IPS DF 6.9 (cell line): Measurements from ENCODE around the gene ATP6AP1.

ENCODE experiments used
- DNase-seq: peaks from one replicate; pipeline ENCODE4 v3.0.0-alpha.2; 2013; ENCODE audit warnings: low read depth, low spot score
- H3K27ac ChIP-seq: one replicate; pipeline ENCODE4 v1.5.1; 2013; ENCODE audit warnings: low read length, control low read depth
- H3K27me3 ChIP-seq: 2 replicates; pipeline ENCODE4 v1.6.1; 2013; ENCODE audit warnings: mild to moderate bottlenecking, low read length; ENCODE audit not compliant: control insufficient read depth, insufficient read depth
- H3K36me3 ChIP-seq: 2 replicates; pipeline ENCODE4 v1.6.1; 2013; ENCODE audit warnings: low read length; ENCODE audit not compliant: control insufficient read depth, insufficient read depth
- H3K4me1 ChIP-seq: 2 replicates; pipeline ENCODE4 v1.6.1; 2013; ENCODE audit warnings: low read length; ENCODE audit not compliant: control insufficient read depth, insufficient read depth
- H3K4me3 ChIP-seq: 2 replicates; pipeline ENCODE4 v1.5.1; 2013; ENCODE audit warnings: mild to moderate bottlenecking, low read length
- H3K9me3 ChIP-seq: 2 replicates; pipeline ENCODE4 v1.6.1; 2013; ENCODE audit warnings: low read length, inconsistent platforms; ENCODE audit not compliant: control insufficient read depth, insufficient read depth
- WGBS: extraction: QIAGEN DNeasy Blood & Tissue Kit; methylation state at CpG from one replicate; pipeline ENCODE4 v1.1.7; 2013; ENCODE audit warnings: mixed read lengths, missing lambda C conversion rate; ENCODE audit not compliant: insufficient read length, insufficient coverage; 5-methylcytosine and 5-hydroxymethylcytosine counted together

The ATP6AP1 gene

GRCh38 chrX:154462396-154462795 is 33.9 kb downstream of the ATP6AP1 start:
- no peaks in the 10 kb centered on the region for H3K27me3 ChIP-seq
- no peak overlapping the region for H3K27ac ChIP-seq
- no peak overlapping the region for H3K4me3 ChIP-seq
- H3K36me3 ChIP-seq: peaks cover 11% of the 10 kb centered on the region
- H3K9me3 ChIP-seq: no peaks in the 10 kb centered on the region
- H3K4me1 ChIP-seq: peaks cover 1% of the 10 kb centered on the region; the same call in 1 of the 2 replicates
- DNase-seq: no peak
- no CpG with 5 or more reads among the region's 8 CpGs for WGBS

GRCh38 chrX:154463611-154464220 is 35.2 kb downstream of the ATP6AP1 start:
- Histone ChIP-seq H3K4me3 (no peak overlapping the region), H3K36me3 (peaks cover 22% of the 10 kb centered on the region), H3K4me1 (peaks cover 1% of the 10 kb centered on the region; the same call in 1 of the 2 replicates), H3K27ac (no peak overlapping the region), H3K27me3 (no peaks in the 10 kb centered on the region), H3K9me3 (no peaks in the 10 kb centered on the region)
- WGBS: no CpG with 5 or more reads among the region's 36 CpGs
- no peak for DNase-seq

- no peaks in the 10 kb centered on the region for H3K9me3 ChIP-seq
- WGBS: no CpG with 5 or more reads among the region's 28 CpGs
- no peak for DNase-seq
- no peak overlapping the region for H3K27ac ChIP-seq
- no peak overlapping the region for H3K4me3 ChIP-seq
- H3K4me1 ChIP-seq: no peaks in the 10 kb centered on the region
- peaks cover 28% of the 10 kb centered on the region for H3K36me3 ChIP-seq
- no peaks in the 10 kb centered on the region for H3K27me3 ChIP-seq
These were observed 36.4 kb downstream of the ATP6AP1 start for GRCh38 chrX:154464806-154465365.

DNA sequence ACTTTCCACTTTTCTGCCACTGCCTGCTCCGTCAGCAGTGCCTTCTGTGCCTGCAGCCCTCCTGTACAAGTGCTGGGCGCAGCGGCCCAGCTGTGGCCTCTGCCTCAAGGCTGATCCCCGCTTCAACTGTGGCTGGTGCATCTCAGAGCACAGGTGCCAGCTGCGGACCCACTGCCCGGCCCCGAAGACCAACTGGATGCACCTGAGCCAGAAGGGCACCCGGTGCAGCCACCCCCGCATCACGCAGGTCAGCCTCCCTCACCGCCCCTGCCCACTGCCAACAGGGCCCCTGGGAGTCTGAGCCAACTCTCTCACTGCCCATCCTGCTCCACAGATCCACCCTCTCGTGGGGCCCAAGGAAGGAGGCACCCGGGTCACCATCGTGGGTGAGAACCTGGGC is 37.1 kb downstream of the ATP6AP1 start:
- H3K36me3 ChIP-seq: peaks cover 32% of the 10 kb centered on the region
- DNase-seq: no peak
- H3K27ac ChIP-seq: no peak overlapping the region
- no CpG with 5 or more reads among the region's 14 CpGs for WGBS
- no peaks in the 10 kb centered on the region for H3K9me3 ChIP-seq
- no peaks in the 10 kb centered on the region for H3K4me1 ChIP-seq
- no peaks in the 10 kb centered on the region for H3K27me3 ChIP-seq
- H3K4me3 ChIP-seq: no peak overlapping the region

DNA sequence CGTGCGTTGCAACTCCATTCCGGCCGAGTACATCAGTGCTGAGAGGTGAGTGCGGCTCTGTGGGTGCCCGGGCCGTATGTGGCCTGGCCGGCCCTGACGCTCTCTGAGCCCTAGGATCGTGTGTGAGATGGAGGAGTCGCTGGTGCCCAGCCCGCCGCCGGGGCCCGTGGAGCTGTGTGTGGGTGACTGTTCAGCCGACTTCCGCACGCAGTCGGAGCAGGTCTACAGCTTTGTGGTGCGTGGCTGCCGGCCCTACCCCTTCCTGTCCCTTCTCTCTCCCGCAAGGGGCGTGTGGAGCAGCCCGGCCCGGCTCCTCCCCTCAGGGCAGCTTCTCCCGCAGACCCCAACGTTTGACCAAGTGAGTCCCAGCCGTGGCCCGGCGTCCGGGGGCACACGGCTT is 37.6 kb downstream of the ATP6AP1 start:
- no peaks in the 10 kb centered on the region for H3K4me1 ChIP-seq
- WGBS: no CpG with 5 or more reads among the region's 32 CpGs
- H3K36me3 ChIP-seq: peaks cover 33% of the 10 kb centered on the region
- H3K9me3 ChIP-seq: no peaks in the 10 kb centered on the region
- no peak overlapping the region for H3K4me3 ChIP-seq
- H3K27ac ChIP-seq: no peak overlapping the region
- no peak for DNase-seq
- H3K27me3 ChIP-seq: no peaks in the 10 kb centered on the region

DNA sequence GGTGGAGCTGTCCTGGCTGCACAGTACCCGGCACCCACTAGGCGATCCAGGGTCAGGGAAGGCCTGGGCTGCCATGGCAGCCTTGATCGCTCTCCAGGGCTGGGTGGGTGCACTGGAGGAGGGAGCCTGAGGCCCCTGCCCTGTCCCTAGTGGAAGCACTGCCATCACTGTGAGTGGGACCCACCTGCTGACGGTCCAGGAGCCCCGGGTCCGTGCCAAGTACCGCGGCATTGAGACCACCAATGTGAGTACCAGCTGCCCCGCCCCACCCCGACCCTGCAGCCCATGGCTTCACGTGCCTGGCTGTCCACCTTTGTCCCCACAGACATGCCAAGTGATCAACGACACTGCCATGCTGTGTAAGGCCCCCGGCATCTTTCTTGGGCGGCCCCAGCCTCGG is 38.4 kb downstream of the ATP6AP1 start:
- Histone ChIP-seq H3K4me3 (no peak overlapping the region), H3K27me3 (no peaks in the 10 kb centered on the region), H3K36me3 (peaks cover 33% of the 10 kb centered on the region), H3K9me3 (no peaks in the 10 kb centered on the region), H3K4me1 (no peaks in the 10 kb centered on the region), H3K27ac (no peak overlapping the region)
- no CpG with 5 or more reads among the region's 15 CpGs for WGBS
- DNase-seq: no peak

- no peak overlapping the region for H3K27ac ChIP-seq
- no peaks in the 10 kb centered on the region for H3K27me3 ChIP-seq
- DNase-seq: no peak
- no peaks in the 10 kb centered on the region for H3K9me3 ChIP-seq
- H3K4me1 ChIP-seq: no peaks in the 10 kb centered on the region
- peaks cover 33% of the 10 kb centered on the region for H3K36me3 ChIP-seq
- no peak overlapping the region for H3K4me3 ChIP-seq
- no CpG with 5 or more reads among the region's 21 CpGs for WGBS
These were observed 39.1 kb downstream of the ATP6AP1 start for GRCh38 chrX:154467556-154467955.

GRCh38 chrX:154468217-154468616 is 39.7 kb downstream of the ATP6AP1 start:
- Histone ChIP-seq H3K27me3 (no peaks in the 10 kb centered on the region), H3K36me3 (peaks cover 33% of the 10 kb centered on the region), H3K4me1 (no peaks in the 10 kb centered on the region), H3K4me3 (no peak overlapping the region), H3K9me3 (no peaks in the 10 kb centered on the region), H3K27ac (no peak overlapping the region)
- no peak for DNase-seq
- WGBS: no CpG with 5 or more reads among the region's 23 CpGs

- H3K36me3 ChIP-seq: peaks cover 33% of the 10 kb centered on the region
- no peaks in the 10 kb centered on the region for H3K4me1 ChIP-seq
- no peak overlapping the region for H3K27ac ChIP-seq
- H3K27me3 ChIP-seq: no peaks in the 10 kb centered on the region
- no CpG with 5 or more reads among the region's 9 CpGs for WGBS
- H3K9me3 ChIP-seq: no peaks in the 10 kb centered on the region
- no peak overlapping the region for H3K4me3 ChIP-seq
- DNase-seq: no peak
These were observed 40.6 kb downstream of the ATP6AP1 start for GRCh38 chrX:154469114-154469513.

GRCh38 chrX:154469880-154470279 is 41.4 kb downstream of the ATP6AP1 start:
- Histone ChIP-seq H3K36me3 (peaks cover 33% of the 10 kb centered on the region), H3K4me3 (no peak overlapping the region), H3K9me3 (no peaks in the 10 kb centered on the region), H3K27me3 (no peaks in the 10 kb centered on the region), H3K4me1 (no peaks in the 10 kb centered on the region), H3K27ac (no peak overlapping the region)
- no peak for DNase-seq
- no CpG with 5 or more reads among the region's 18 CpGs for WGBS

DNA sequence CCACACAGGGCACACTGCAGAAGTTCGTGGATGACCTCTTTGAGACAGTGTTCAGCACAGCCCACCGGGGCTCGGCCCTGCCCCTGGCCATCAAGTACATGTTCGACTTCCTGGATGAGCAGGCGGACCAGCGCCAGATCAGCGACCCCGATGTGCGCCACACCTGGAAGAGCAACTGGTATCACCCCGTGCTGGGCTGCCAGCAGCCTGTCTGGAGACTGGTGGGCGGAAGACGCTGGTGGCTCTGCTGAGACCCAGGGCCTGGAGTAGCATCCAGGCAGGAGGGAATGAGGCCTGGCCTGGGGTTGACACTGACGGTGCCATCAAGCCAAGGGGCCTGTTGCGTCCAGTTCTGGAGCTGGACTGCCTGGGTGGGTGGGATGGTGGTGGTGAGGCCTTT is 42.0 kb downstream of the ATP6AP1 start:
- peaks cover 33% of the 10 kb centered on the region for H3K36me3 ChIP-seq
- WGBS: no CpG with 5 or more reads among the region's 14 CpGs

More for the DNA sequence above, 42.0 kb downstream of the ATP6AP1 start:
- no peak for DNase-seq
- Histone ChIP-seq H3K27me3 (no peaks in the 10 kb centered on the region), H3K27ac (no peak overlapping the region), H3K4me3 (no peak overlapping the region), H3K9me3 (no peaks in the 10 kb centered on the region), H3K4me1 (no peaks in the 10 kb centered on the region)
